Activated CD8-positive, alpha-beta T cell treated with anti-CD3 and anti-CD28 coated beads for 36 hours (primary cell): ENCODE results near the gene CFAP97. TPM values are rescaled to one million over a fixed set of nuclear protein-coding genes. Genes with fewer than 3 reads are reported as not detected.

Experiments used
- ATAC-seq: fragments of 200-7000 bp; cut with Tn5 transposase; one replicate; pipeline ENCODE4 v1.10.0; 2021; ENCODE audit warnings: mild to moderate bottlenecking, moderate library complexity
- CTCF ChIA-PET: fragments of 350-600 bp; sonication (Branson Sonifier 250); formaldehyde crosslinking; loops from one replicate; lab custom pipeline; 2021; ENCODE audit warnings: antibody characterized with exemption; lab: Charles Lee
- POLR2A ChIA-PET: fragments of 350-600 bp; sonication (Branson Sonifier 250); formaldehyde crosslinking; loops from one replicate; lab custom pipeline; 2021; ENCODE audit warnings: antibody characterized with exemption; lab: Charles Lee
- DNase-seq: peaks from one replicate; pipeline ENCODE4 v3.0.0-alpha.2; 2020
- H3K27ac Mint-ChIP-seq: one replicate; pipeline ENCODE4 v1.8.0; 2021; ENCODE audit warnings: mild to moderate bottlenecking, mixed read lengths
- H3K27me3 Mint-ChIP-seq: one replicate; pipeline ENCODE4 v1.8.0; 2021; ENCODE audit warnings: mixed read lengths
- H3K36me3 Mint-ChIP-seq: one replicate; pipeline ENCODE4 v1.8.0; 2021; ENCODE audit warnings: low read depth, mixed read lengths
- H3K4me1 Mint-ChIP-seq: one replicate; pipeline ENCODE4 v1.8.0; 2021; ENCODE audit warnings: low read depth, mixed read lengths
- H3K4me3 Mint-ChIP-seq: one replicate; pipeline ENCODE4 v1.8.0; 2021; ENCODE audit warnings: mild to moderate bottlenecking, moderate library complexity, mixed read lengths
- H3K9me3 Mint-ChIP-seq: one replicate; pipeline ENCODE4 v1.8.0; 2021; ENCODE audit warnings: mixed read lengths
- CTCF ChIP-seq: fragments of 200-600 bp; IDR thresholded peaks from one replicate; pipeline ENCODE4 v1.8.0; 2022; ENCODE audit warnings: antibody characterized with exemption, mild to moderate bottlenecking
- intact Hi-C: fragments of 100-400 bp; cut with micrococcal nuclease; formaldehyde crosslinking; loops from one replicate; pipeline ENCODE4 v1.10.0; 2022
- total RNA-seq, 2 experiments: library from RNA; stranded (reverse); gene quantifications; one replicate each; pipeline ENCODE4 v1.2.3, GENCODE V29; 2021

Gene CFAP97
- total RNA-seq, 2 experiments from 2014 or later, result 48.5 to 50.3 TPM

DNA sequence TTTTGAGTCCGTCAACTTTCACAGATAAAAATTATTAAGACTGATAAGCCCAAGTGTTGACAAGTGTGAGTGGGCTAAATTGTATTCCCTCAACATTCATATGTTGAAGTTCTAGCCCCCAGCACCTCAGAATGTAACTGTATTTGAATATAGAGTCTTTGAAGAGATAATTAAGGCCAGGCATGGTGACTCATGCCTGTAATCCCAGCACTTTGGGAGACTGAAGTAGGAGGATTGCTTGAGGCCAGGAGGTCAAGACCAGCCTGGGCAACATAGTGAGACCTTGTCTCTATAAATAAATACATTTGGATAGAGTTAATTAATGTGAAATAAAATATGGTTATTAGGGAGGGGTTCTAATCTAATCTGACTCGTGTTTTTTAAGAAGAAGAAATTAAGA, 90.5 kb downstream of the CFAP97 start:
- H3K4me3 Mint-ChIP-seq, result no peak overlapping the region
- CTCF ChIA-PET, result no interaction called here
- no peaks in the 10 kb centered on the region for H3K4me1 Mint-ChIP-seq
- POLR2A ChIA-PET, result no interaction called here
- peaks cover 9% of the 10 kb centered on the region for H3K27me3 Mint-ChIP-seq
- DNase-seq (no peak), ATAC-seq (no peak)
- H3K36me3 Mint-ChIP-seq, result no peaks in the 10 kb centered on the region
- intact Hi-C loops, result no loop called here
- H3K27ac Mint-ChIP-seq, result no peak overlapping the region
- no peaks in the 10 kb centered on the region for H3K9me3 Mint-ChIP-seq
- no peak for TF ChIP-seq CTCF

- intact Hi-C loops, result no loop called here
- no peak for DNase-seq
- Mint-ChIP-seq H3K27me3 (peaks cover 10% of the 10 kb centered on the region), H3K9me3 (no peaks in the 10 kb centered on the region), H3K36me3 (no peaks in the 10 kb centered on the region), H3K4me1 (no peaks in the 10 kb centered on the region), H3K27ac (no peak overlapping the region), H3K4me3 (no peak overlapping the region)
- ATAC-seq, result peak; percentile 47
- ChIA-PET CTCF (no interaction called here), POLR2A (no interaction called here)
- no peak for TF ChIP-seq CTCF
These were observed 91.7 kb downstream of the CFAP97 start for GRCh38 chr4:185112104-185112503.

DNA sequence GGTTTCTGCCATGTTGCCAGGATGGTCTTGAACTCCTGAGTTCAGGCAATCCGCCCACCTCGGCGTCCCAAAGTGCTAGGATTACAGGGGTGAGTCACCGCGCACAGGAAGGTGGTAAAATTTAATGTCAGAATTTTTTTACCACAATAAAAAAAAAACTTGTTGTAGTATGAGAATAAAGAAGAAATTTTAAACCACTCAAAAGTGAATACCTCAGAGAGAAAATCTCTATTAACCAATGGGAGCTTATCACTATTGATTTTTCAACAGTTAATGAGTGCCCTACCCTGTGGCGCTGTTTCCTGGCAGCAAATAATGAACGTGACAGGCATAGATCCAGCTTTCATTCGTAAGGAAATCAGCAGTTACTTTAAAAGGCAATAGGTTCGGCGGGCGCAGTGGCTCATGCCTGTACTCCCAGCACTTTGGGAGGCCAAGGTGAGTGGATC, 93.4 kb downstream of the CFAP97 start:
- H3K9me3 Mint-ChIP-seq, result no peaks in the 10 kb centered on the region
- POLR2A ChIA-PET, result no interaction called here
- DNase-seq (no peak), ATAC-seq (no peak)
- no peak overlapping the region for H3K27ac Mint-ChIP-seq
- no peak for TF ChIP-seq CTCF
- no peak overlapping the region for H3K4me3 Mint-ChIP-seq
- no peaks in the 10 kb centered on the region for H3K36me3 Mint-ChIP-seq
- CTCF ChIA-PET, result no interaction called here
- intact Hi-C loops, result no loop called here
- H3K4me1 Mint-ChIP-seq, result no peaks in the 10 kb centered on the region
- H3K27me3 Mint-ChIP-seq, result peaks cover 10% of the 10 kb centered on the region

- intact Hi-C loops, result no loop called here
- Mint-ChIP-seq H3K27ac (no peak overlapping the region), H3K4me1 (no peaks in the 10 kb centered on the region), H3K36me3 (no peaks in the 10 kb centered on the region), H3K27me3 (peaks cover 10% of the 10 kb centered on the region), H3K9me3 (no peaks in the 10 kb centered on the region), H3K4me3 (no peak overlapping the region)
- ChIA-PET POLR2A (no interaction called here), CTCF (no interaction called here)
- ATAC-seq, result no peak
- DNase-seq, result no peak
- TF ChIP-seq CTCF, result no peak
These were observed 94.1 kb downstream of the CFAP97 start for GRCh38 chr4:185109736-185110135.

Other genes with a start within 250 kb of the CFAP97 start
- gene HELT, start 185.5 kb downstream of the CFAP97 start, total RNA-seq, result not detected
- gene SLC25A4, start 60.7 kb downstream of the CFAP97 start, total RNA-seq, result 1 to 10 TPM; 8.5 to 8.7 TPM
- 10 to 100 TPM; 24.0 to 24.3 TPM for gene SNX25, start 5.6 kb upstream of the CFAP97 start, total RNA-seq
- 1 to 10 TPM; 1.1 to 1.2 TPM for gene LRP2BP, start 191.9 kb upstream of the CFAP97 start, total RNA-seq
- 10 to 100 TPM; 51.2 to 54.6 TPM for gene ANKRD37, start 192.8 kb upstream of the CFAP97 start, total RNA-seq
- gene UFSP2, start 222.0 kb upstream of the CFAP97 start, total RNA-seq, result 10 to 100 TPM; 32.0 to 36.1 TPM